NCI-H510A treated with DMSO at 0.1 percent for 48 hours (cell line): ENCODE data around the gene E2F7.

Experiments
- DNase-seq: peaks from one replicate; lab custom pipeline; 2025; lab: John Stamatoyannopoulos, UW

The E2F7 gene

DNA sequence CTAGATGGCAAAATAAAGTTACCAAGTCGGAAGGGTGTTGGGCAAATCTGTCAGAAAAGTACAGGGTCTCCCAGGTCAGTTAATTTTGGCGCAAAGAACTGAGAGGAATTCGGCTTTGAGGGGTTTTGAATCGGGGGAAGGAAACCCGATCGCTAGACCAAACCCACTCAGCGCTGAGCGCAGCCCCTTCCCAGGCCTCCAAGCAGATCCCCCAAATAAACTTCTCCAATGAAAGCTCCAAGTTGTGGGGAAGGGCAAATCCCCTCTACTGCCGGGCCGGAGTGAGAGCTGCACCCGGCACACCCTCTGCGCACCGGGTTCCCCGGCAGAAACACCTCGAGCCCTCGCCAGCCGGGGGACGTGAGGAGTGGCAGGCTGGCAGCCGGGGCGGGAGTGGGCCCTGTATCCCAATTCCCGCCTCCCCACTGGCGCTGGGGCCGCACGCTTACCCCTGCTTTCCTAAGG, 441 bp downstream of the E2F7 start:
- peak; percentile 75 for DNase-seq

DNA sequence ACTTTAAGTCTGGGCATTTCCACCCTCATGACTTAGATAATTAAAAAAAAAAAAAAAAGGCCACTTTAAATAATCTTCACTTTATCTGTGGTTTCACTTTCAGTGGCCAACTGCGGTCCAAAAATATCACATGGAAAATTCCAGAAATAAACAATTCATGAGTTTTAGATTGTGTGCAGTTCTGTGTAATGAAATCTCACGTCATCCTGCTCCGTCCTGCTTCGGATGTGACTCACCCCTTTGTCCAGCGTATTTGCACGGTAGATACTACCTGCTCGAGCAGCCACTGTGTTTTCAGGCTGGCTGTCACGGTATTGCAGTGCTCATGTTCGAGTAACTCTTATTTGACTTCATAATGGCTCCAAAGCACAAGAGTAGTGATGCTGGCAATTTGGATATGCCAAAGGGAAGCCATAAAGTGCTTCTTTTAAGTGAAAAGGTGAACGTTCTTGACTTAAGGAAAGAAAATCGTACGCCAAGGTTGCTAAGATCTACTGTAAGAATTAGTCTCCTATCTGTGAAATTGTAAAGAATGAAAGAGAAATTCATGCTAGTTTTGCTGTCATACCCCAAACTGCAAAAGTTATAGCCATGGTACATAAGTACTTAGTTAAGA, 2.4 kb downstream of the E2F7 start:
- DNase-seq = no peak

DNA sequence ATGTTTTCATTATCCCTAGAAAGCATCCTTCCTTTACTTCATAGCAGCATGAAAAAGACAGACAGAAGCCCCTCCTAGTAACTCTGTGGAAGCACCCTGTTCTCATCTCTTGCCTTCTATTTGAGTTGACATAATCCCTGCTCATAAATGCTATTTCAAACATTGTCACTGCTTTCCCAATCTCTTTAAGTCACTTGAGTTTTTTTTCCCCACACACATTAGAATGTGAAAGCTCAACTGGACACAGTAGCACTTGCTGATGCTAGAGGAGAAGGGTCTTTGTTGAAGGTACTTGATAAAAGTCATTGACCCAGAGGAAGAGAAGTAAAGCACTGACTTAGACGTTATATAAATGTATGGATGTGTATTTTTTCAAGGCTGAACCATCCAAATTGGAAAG, 3.0 kb downstream of the E2F7 start:
- no peak for DNase-seq

DNA sequence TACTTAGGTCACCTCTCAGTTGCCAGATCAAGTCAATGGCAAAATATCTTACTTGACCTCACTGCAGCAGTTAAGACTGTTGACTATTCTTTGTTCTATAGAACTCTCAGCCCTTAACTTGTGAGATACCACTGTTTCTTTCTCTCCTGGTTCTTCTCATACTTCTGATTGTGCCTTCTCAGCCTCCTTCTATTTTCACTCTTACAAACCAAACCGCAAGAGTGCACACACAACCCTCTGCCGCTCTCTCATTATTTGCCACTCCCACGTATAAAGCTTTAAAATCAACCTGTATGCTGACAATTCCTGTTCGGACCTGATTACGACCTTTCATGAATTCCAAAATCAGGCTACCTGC, 4.5 kb downstream of the E2F7 start:
- no peak for DNase-seq

DNA sequence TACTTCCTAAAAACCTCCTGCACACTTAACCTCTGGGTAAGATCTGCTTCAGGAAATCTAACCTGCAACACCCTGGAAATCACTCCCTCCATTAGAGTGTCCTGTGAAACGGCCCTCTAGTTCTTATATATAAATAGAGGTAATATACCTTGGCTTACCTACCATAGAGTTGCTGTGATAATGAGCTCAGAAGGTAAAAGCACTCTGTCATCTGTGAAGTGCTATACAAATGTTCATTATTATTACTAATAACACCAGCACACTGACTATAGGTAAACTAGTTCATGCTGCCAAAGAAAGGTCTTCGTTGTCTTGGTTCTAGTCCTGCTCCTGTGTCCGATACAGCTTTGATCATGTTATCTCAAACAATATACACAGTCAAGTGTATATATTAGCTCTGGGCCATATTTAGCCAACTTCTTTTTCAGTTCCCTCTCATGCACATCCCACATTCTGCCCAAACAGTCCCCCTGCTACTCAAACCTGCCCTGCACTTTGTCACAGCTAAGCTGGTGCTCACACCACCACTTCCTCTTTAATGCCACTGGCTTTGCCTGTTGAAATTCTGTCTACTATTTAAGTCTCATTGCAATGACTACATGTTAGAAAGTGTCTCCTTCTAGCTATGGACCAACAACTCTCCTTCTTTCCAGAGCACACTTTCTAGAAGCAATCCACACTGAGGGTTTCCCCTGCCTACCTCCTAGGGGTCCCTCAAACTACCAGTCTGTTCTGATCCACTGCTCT, 5.1 kb downstream of the E2F7 start:
- no peak for DNase-seq

DNA sequence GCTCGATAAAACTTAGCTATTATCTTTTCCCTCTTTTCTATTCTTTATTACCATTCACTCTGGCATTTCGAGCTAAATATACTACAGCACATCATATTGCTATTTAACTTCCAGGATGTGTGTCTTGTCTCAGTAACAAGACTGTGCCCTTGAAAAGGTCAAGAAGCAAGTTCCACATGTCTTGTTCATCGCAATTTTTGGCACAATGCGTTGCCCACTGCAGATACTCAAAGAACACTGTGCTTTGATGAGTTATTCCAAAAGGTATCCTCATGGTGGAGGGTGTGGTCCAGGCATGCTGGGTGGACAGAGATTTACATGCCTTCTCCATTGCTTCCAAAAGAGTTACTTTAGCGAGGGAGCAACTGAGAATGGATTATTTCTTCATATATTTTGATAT, 6.6 kb downstream of the E2F7 start:
- no peak for DNase-seq

DNA sequence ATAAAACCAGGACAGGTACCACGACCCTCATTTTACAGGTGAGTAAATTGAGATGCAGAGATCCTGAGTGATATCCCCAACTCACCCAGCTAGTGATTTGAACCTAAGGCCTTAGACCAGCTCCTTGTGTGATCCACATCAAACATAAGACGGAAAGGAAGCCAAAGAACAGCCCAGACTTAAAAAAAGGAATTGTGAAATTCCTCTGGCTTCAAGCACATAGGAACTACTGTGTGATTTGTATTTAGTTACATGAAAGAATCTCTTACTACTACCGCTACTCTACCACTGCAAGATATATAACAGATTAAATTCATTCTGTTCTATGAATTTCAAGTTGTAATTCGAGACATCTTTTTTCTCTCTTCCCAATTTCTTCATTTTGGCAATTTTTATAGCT, 10.5 kb downstream of the E2F7 start:
- no peak for DNase-seq

DNA sequence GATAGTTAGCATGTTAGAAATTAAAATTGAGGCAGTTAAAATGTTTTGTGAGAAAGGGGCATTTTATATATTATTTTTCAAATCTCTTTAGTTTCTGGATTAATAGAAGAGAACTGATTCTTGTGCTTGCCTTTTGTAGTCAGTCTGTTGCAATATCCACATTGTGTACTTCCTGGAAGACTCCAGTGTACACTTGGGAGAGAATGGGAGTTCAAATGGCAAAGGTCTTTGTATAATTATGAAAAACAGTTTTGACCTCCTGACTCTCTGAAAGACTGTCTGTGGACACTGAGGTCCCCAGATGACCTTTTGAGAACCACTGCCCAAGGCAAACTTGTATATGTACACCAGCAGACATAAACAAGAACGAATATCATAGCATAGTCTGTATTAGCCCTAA, 12.1 kb downstream of the E2F7 start:
- DNase-seq = no peak

DNA sequence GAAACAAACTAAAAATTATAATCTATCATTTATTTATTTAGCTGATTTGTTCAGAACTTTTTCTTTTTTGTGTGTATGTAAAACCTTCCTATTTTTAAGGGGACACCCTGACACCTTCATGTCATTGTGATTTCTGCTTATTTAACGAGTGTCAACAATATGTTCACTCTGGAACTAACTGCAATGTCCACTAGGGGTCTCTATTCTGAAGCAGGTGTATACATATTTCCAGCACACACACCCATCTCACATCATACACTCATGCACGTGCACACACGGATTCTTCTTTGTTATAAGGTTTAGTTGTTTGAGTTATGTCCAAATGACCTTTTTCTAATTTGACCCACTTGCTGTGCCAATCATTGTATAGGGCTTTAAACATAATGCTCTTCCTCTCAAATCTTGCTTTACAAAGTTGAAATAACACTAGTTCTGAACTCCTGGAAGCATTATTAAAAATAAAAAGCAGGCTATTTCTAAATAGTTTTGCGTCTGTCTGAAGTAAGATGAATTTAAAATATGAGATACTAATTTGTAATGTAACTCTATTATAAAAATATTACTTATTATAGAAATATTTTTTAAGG, 15.5 kb downstream of the E2F7 start:
- DNase-seq = peak; percentile 93

DNA sequence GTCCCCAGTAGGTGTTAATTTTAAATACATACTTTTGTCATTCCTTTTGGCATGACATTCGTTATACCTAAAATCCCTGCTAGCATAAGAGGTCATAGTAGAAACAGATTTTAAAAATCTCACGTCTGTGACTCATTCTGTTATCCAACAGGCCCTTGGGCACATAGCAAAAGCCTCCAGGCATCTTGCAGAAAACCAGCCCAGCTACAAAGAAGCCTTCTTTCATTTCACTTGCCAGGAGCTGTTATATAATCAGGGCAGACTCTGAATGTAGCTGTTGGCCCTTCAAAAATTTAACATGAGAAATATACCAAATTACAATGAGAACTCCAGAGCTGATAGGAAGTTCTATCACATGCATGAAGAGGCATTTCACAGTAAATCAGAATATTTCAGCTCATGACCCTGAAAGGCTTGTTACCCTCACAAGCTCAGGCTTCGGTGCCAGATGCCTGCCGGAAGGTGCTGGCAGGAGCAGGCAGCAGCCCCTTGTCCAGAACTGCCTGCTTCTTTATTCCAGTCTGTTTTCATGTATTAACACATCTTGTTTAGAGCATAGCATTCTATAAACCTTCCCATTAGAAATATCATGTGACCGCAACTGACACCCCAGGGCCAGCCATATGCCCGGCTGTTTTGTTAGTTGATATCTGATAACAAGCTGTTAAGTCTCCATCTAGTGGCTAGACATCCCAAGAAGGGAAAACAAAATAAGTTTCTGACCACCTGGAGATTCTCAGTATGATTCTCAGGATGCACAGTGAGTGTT, 17.8 kb downstream of the E2F7 start:
- no peak for DNase-seq

DNA sequence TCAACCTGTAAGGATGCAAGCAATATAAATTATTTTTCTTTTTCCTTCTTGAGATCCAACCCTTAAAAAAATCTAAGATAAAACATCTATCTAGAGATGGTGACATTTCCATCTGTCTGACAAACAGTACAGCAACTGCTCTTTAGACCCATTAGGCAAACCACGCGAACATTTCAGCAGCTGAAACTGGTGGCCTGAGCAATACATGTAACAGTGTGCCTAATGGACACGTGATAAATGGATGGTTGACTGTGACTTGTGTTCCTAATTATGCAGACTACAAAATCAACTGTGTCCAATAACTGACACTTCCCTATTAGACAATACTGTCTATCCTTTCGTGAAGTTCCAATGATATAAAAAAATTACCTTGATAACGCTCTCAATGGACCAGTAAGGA, 18.9 kb downstream of the E2F7 start:
- no peak for DNase-seq

DNA sequence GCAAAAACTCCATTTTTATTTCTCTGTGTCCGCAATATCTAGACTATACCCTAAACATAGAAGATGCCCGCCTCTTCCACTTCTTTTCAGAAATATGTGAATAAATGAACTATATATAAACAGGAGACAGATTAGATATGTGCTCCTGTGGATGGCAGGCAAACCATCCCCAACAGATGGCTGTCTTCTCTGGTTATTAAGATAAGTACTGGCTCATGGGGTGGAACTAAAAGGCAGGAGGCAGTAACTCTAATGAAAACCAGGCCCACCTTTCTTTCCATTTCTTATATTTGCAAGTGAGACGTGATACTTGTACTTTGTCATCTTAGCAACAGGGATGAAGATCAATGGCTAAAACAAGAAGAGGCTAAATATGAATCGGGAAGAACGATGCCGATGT, 20.2 kb downstream of the E2F7 start:
- DNase-seq = no peak

DNA sequence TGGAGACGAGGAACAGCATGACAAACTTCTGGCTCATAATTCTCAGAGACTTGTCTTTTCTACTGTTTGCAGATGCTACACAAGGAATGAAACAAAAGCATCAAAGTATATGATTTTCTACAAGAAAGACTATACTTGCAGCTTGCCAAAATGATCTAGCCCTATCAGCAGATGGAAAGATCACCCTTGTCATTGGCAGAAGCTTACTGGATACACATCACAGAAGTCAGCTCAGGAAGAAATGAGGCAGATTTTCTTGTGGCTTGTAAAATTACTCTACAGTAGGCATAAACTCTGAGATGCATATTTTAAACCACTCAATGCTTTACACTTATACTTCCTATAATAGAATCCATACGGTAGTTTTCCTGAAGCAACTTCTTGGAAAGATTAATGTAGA, 20.6 kb downstream of the E2F7 start:
- no peak for DNase-seq

DNA sequence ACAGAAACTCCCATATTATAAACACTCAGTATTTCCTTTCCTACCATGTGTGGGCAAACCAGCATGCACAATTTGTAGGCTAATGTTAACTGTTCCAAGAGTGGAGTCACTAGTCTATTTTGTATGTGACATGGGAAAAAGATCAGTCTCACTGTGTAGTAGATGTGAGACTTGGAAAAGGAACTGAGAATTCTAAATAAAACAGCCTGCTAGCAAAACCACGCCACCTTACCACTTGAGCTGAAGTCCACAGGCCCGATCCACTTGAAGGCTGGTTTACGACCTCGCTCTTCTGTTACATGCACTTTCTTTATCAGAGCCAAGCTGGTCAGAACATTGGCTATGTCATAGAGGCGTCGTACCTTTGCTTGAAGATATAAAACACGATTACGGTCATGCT, 22.5 kb downstream of the E2F7 start:
- DNase-seq = no peak

DNA sequence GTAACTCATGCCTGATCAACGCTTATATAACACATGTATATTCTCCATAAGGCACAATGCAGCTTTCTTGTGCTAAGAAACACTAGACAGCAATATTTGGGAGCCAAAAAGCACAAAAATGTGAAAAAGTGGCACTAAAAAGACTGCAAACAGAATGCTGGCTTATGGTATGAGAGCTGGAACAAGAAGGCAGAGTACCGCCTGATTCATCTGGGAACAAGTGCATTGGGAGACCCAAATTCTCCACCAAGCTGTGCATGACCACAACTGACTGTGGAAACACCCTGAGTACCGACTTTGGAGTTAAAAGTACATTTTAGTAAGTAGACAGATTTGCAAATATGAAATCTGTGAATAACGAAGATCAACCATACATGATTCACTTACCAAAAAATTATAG, 25.1 kb downstream of the E2F7 start:
- DNase-seq = no peak

DNA sequence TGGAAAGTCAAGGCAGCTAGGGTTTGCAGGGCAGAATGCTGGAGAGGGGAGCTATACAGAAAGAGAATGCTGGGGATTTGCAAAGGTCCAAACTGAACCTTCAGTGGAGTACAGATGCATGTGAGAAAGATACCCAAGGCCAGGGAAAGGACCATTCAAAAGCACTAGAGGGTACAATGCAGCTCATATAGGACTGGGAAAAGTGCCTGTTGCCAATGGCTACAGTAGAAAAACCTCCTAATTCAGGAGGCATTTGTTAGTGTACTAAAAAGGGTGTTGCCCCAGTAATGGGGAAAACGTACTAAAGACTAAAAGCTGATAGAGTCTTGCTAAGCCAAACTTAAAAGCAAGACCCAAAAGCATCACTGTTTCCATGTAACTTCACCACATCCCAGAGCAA, 30.1 kb downstream of the E2F7 start:
- DNase-seq = no peak

DNA sequence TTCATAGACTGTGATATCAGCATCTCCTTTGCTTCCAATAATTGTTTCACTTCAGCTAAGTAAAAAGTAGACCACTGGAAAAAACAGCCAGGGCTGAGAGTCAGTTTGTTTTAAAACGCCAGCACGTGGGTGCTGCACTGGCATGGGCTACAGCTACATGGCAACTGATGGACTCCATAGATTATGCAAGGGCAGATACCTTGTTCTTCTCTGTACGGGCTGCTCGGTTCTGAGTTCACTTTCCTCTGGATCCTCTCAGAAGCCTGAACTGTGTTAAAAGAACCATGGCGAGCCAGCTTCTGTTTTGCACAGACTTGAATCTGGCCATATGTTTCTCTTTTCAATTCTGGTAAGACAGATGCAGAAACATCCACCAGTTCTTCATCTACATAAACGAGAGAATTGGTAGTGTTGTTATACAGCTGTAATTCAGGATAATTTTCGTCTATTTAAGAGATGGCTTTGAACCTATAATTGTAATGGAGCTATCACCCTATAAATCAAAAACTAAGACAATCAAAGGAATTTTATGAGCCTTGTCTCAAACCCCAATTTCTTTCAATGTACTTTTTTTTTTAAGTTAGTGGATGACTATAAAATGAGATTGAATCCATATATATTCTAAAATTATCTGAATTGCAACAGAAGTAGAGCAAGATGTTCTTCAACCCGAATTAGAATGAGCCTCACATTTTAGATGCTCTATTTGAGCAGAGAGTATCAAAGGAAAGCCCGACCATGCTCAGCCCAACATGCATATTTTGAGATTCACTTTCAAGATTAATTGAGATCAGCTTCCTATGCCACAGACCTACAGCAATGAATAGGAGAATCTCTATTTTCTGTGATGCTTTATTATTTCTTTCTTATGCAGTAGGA, 31.5 kb downstream of the E2F7 start:
- no peak for DNase-seq

DNA sequence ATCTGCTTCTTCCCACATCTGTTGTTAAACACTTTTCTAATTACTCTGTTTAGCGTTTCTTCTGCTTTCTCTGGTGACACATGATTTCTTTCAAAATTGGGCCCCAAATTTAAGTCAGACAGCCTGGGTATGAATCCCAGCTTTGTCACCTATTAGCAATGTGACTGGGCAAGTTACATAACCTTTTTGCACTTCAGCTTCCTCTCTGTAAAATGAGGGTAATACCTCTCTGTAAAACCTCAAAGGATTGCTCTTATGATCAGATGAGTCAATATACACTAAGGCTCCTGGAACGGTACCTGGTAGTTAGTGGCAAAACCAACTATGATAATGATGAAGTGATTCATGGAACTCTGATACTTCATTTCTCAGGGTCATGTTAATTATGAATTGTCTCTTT, 33.0 kb downstream of the E2F7 start:
- DNase-seq = no peak

DNA sequence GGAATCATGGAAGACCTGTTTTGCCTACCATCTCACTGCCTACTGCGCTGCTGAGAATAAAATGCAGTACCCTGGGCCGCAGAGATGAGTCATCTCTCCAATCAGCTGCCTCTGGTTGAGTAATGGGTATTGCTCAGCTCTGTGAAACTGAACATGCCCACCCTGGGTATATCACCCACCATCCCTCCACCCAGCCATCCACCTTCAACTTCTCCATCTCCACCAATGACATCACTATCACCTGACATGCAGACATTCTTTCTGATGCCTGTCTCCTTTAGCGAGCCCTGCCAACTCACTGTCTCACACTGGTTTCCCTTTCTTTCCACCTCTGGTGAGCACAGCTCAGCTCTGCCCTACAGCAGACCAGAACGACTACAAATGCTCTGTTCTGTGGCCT, 33.6 kb downstream of the E2F7 start:
- no peak for DNase-seq

DNA sequence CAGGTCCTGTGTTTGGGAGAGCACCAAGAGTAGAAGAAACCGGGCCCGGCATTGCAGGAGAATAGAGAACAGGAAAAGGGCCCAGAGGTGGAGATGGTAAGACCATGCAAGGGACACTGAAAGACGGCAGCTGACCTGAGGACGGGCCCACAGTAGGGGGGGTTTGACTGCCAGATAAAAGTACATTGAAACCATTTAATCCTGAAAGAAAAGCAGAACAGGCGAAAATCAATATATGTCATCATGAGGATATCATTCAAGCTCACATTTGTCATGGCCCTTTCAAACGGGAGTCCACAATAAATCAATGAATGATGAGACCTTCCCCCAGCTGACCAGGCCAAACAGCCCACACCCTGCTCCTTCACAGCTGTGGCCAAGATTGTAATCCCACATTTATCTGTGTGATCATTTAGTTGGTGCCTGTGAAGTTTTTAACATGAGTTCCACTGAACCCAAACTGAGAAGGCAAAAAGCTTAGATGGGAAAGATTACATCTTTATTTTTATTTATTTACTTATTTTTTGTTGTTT, 39.5 kb downstream of the E2F7 start:
- DNase-seq = no peak

DNA sequence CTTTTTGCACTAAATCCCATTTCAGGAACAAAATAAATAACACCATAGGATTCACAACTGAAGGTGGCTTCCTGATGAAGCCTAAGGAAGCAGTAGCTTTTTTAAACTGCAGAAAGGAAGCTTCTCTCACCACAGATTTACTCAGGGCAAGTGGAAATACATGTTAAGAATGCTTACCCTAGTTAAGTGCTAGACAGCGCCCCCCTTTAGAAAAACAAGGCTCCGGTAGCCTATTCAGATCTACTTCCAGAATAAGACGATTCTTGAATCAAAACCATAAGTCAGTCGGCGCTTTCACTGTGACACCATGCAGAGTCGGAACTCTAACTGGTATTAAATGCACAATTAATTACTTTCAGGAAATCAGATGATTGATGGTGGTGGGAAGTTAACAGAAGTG, 41.9 kb downstream of the E2F7 start:
- no peak for DNase-seq

DNA sequence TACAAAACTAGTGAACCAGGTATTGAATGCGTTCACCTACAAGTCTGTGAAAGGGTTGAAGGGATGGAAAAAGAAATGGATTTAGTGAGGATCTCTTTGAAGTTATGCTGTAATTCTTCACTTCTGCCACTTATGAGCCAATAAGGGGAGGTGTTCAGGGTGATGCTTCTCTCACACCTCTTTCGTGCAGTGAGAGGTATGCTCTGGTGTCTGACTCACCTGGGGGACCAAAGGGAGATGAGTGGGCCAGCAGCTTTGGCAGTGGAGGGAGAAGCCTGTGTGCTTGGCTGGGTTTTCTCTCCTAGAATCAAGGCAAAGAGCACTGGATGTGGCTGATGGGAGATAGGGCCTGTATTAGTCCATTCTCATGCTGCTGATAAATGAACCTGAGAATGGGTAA, 45.4 kb downstream of the E2F7 start:
- no peak for DNase-seq
